ENCODE data around the gene PGA3.
"Not testable (repeated sequence)": the region's sequence is repeated elsewhere in the genome, so short reads cannot be mapped to it uniquely, and the experiment has no call there.

Gene PGA3

DNA sequence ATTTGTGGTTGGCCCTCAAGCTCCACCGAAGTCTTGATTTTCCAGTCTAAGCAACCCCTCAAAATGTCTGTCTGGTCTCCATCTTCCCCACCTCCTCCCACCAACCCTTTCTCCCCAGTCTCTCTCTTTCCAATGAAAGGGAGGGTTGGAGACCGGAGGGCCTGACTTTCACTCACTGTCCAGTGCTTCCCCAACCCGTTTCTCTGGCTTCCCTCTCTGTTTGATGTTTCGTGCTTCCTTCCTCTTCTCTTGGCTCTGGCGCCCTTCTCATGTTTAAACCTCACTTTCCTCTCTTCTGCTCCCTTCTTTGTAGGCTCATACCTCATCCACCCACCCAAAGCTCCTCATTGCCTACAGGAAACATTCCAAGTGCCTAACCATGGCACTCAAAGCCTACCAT lies 31.0 kb upstream of the PGA3 start:
- no peak for DNase-seq

DNA sequence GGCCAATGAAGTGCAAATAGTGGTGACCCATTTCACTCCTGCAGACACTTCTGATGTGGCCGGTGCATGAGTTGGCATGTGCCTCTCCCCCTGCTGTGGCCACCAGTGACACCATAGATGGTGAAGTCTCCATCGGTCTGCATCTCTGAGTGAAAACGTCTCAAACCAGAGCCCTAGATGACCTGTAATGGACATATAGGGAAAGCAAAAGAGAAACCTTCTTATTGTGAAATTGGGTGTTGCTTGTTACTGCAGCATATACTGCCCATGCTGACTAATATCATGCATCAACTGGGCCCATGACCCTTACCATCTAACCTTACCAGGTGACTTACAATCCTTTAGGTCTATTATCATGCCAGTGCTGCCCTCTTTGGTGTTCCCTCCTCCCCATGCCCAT lies 30.4 kb upstream of the PGA3 start:
- DNase-seq: no peak

DNA sequence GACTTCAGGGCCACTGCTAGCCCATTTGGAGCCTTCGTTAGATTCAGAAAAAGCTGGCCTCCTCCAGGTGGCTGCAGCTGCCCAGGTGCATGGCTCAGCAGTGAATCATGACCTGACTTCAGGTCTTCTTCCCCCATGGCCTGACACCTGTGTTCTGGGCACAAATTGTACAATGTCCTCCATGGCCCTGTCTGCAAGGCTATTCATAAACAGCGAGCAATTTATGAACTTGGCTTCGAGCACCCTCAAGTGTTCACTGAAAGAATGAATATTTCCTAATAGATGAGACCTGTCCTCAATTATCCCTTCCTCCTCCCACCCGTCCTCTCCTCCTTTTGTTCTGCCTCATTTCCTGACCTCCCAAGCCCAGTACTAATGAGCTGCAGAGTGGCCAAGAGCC lies 29.9 kb upstream of the PGA3 start:
- DNase-seq: no peak

DNA sequence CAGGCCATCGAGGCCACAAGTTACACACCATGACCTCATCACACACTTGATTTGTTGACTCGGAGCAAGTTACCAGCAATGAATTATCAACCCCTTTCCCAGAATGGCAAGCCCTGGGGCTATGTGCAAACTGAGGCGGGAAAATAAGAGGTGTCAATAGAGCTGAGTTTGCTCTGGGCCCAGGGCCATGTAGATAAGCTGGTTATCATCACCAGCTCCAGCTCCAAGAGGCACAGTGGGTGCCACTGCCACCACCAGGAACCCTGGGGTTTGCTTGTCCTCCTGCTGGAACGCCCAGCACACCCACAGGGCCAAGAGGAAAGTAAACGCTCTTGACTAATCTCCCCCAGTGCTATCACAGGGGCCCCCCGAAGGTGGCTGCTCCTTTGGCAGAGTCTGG lies 29.0 kb upstream of the PGA3 start:
- no peak for DNase-seq

DNA sequence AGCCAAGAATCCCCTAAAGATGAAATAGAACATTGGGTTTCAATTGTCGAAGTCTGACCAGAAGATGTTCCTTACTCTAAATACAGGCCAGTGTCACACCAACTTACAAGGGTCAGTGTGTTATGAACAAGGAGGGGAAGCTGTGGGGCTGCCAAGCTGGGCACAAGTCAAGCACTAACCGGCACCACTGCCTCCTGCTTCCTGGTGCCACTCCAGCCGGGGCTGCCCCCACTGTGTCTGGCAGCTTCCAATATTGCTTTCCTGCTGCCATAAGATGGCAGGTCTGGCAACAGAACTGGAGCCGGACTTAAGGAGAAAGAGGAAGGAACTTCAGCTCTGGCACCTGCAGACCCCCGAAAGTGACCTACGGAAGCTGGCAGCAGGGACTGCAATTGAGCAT lies 28.4 kb upstream of the PGA3 start:
- no peak for DNase-seq

DNA sequence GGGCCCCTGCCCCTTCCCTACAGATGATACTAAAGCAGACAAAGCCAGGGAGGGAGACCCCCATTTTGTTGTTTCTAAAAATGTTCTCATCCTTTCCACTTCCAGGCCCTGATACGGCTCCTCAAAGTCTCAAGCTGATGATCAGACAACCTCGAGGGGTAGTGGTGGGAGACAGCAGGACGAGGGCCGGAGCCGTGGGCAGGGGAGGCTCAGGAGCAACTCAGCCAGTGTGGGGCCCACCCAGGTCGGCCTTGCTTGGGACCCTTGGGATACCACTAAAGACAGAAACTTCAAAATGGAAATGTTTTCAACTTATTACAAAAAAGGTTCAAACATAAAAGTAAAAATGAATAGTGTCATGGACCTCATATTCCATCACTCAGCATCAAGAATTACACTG lies 26.9 kb upstream of the PGA3 start:
- DNase-seq: no peak

DNA sequence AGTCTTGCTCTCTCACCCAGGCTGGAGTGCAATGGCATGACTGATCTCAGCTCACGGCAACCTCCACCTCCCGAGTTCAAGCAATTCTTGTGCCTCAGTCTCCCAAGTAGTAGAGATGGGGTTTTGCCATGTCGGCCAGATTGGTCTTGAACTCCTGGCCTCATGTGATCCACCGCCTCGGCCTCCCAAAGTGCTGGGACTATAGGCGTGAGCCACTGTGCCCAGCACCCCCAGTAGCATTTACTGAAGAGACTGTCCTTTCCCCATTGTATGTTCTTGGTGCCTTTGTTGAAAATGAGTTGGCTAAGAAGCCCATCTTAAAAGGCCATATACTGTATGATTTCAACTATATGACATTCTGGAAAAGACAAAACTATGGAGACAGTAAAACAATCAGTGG lies 23.1 kb upstream of the PGA3 start:
- not testable (repeated sequence) for DNase-seq

DNA sequence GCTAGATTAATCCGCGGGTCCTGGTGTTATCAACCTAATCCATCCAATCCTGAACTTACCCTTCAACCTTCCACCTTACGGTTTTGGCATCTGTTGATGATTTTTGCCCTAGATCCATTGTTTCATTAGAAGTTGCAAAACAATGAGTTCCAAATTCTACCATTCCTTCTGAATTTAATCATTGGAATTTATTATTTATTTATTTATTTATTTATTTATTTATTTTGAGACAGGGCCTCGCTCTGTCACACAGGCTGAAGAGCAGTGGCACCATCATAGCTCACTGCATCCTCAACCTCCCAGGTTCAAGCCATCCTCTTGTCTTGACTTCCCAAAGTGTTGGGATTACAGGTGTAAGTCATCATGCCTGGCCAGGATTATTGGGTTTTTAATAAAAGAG lies 21.8 kb upstream of the PGA3 start:
- DNase-seq: no peak

DNA sequence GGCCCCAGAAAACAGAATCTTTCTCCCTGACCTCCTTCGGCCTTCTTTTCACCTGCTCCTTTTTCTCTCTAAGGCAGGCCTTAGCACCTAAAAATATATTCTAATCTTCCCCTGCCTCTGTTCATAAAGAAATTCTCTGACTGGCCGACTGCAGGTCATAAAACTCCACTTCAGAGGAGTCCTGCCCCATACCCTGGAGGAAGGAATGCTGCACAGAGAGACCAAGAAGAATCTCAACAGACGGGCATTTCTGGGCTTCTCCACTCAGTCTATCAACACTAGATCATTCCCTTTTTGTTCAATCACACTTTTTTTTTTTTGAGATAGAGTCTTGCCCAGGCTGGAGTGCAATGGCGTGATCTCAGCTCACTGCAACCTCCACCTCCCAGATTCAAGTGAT lies 19.7 kb upstream of the PGA3 start:
- DNase-seq: no peak

DNA sequence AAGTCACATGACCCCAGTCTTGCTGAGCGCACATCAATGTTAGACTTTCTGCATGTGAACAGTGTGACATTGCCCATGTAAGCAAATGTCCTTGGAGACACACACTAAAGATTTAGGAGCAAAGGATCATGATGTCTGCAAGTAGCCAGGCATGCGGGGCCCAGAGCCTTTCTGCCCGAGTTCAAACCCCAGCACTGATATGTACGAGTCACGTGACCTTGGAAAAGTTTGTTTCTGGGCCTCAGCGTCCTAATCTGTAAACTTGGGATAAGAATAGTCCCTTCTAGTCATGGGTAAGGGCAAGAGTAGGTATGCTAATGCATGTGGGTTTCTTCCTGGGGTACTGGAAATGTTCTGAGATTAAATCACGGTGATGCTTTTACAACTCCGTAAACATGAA lies 16.8 kb upstream of the PGA3 start:
- DNase-seq: no peak

DNA sequence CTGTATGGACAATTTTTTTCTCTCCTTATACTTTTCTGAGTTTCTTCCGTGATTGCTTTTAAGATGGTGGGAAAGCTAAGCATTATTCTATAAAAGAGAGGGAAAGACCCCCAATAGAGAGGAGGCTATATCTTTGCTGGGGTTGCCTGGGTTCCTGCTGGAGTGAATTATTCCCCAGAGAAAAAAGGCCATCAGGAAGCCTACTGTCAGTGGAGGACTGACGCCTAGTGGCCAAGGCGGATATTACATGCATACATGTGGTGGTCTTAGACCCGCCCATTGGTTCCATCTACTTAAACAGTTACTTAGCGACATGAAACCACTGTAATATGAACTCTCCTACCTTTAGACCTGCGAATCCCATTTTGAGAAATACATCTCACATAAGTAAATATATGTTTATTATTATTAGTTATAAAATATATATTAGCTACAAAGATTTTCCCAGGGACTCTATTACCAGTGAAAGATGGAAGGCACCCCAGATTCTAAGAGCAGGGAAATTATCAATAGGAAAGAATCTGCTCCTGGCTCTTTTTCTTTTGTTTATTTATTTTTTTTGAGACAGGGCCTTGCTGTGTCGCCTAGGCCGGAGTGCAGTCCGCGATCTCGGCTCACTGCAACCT lies 15.7 kb upstream of the PGA3 start:
- peak; percentile 80 to 81 for DNase-seq

DNA sequence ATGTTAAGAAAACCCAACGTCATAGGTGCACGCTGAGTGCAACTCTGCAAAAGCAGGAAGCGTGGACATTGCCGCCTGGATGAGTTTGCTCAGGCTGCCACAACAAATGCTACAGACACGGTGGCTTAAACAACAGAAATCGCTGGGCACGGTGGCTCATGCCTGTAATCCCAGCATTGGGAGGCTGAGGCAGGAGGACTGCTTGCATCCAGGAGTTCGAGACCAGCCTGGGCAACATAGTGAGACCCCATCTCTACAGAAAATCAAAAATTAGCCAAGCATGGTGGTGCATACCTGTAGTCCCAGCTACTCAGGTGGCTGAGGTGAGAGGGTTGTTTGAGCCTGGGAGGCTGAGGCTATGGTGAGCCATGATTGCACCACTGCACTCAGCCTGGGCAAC lies 13.4 kb upstream of the PGA3 start:
- no peak for DNase-seq

DNA sequence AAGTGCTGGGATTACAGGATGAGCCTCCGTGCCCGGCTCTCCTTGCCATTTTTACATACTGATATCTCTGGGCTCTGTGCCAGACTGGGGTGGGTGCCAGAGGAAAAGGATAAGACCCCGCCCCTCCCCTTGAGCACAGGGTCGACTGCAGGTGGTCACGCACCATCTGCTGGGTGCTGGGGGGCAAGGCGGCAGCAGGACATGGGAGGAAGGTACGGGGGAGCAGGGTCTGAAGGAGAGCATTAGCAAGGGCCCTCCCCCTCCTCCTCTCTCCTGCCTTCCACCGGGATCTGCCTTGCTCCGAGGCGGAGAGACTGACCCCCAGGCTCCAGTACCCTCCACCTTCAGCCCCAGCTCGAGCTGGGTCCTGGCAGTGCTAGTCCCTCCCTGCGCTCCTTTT lies 9.7 kb upstream of the PGA3 start:
- no peak for DNase-seq

DNA sequence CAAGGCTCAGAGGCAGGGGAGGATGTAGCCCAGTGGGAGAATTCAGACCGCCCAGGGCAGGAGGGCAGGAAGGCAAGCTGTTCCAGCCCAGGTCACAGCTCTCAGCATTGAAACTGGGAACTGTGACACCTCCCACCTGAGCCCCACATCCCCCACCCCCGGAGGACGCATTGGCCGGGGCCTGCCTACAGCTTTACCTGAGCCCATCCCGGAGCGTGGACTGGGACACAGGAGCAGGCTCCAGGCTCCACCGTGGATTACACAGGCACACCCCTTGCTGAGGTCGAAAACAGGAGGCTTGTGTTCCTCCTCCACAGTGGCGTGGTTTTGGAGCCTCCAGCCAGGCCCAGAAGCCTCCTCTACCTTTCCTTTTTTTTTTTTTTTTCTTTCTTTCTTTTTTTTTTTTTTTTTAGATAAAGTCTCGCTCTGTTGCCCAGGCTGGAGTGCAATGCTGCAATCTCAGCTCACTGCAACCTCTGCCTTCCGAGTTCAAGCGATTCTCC lies 9.1 kb upstream of the PGA3 start:
- DNase-seq: no peak

DNA sequence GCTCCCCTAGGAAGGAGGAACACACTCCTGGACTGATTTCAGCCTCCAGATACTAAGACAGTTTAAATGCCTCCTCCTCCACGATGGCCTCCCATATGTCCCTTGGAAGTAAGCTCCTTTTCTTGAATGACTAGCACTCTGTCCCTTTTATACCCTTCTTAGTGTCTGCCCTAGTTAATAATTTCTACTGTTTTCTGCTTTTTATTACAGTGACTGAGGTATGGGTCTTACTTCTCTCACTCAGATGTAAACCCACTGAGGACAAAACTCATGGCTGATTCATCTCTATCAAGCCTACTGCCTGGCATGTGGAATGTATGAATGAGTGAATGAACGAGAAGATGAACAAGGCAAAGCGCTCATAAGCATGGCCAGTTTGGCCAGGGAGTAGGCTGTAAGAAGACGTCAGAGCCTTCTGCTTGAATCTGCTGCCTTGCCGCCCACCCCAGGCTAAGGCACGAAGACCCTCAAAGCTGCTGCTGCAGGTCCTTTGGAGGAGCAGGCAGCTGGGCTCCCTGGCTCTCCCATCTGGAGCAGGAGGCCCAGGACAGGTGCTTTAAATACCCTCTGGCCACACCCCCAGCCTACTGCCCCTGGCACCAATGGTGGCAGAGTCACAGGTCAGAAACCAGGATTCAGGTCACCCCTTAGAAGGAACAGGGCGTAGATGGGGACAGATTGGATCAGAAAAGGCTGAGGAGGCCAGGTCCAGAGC lies 8.2 kb upstream of the PGA3 start:
- no peak for DNase-seq

DNA sequence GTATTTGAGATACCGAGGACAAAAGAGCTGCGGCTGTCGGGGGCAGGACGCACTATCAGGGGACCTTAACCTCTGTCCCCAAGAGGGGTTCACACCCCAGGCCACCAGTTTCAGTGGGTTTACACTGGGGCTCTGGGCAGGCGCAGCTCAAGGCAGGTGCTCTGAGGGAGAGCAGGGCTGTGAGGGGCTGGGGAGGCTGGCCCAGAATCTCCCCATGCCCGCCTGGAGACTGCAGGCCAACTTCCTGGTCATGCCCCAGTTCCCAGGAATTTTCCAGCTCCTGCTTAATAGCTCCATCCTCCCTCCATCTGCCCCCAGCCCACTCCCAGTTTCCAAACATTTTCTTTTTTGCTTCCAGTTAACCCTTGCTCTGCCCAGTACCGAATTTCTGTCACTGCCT lies 7.6 kb upstream of the PGA3 start:
- DNase-seq: no peak

DNA sequence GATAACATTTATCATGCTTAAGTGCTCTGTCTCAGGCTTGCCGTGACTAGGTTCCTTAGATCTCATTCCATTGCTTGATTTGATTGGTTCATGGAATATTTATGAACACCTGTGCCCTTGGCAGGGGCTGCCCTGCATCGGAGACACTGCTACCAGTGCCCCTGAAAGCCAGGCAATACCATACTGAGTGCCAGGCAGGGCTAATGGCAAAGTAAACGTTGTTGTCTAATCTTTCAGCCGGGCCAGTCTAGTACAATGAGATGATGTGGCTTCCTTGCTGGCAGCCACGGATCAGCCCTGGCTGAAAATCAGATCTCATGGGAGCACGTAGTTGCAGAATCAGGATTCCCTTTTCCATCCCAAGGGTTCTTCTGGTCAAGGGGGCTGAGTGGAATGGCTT lies 5.0 kb upstream of the PGA3 start:
- DNase-seq: no peak

DNA sequence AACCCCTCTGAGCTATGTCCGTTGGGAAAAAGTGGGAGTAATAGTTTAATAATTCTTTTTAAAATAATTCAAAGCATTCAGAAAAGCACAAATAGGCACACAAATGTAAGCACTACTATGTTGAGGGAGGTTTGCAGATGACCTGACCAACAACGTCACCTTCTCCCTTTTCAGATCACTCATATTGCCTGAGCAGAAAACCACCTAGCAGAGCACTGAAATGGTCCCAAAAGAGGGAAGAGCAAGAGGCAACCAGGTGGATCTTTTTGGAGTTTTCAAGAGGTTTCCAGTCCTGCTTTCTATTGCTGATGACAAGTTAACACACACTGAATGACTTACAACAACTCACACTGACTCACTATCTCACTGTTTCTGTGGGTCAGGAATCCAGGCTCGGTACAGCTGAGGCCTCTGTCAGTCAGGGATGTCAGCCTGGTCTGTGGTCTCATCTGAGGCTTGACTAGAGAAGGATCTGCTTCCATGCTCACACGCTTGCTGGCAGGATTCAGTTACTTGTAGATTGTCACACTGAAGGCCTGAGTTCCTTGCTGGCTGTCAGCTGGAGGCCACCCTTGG lies 4.3 kb upstream of the PGA3 start:
- DNase-seq: no peak

DNA sequence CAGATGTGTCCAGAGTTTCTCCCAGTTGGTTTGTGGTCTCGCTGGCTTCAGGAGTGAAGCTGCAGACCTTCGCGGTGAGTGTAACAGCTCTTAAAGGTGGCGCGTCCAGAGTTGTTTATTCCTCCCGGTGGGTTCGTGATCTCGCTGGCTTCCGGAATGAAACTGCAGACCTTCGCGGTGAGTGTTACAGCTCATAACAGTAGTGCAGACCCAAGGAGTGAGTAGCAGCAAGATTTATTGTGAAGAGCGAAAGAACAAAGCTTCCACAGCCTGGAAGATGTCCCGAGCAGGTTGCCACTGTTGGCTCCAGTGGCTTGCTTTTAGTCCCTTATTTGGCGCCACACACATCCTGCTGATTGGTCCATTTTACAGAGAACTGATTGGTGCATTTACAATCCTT lies 1.8 kb upstream of the PGA3 start:
- DNase-seq: no peak

DNA sequence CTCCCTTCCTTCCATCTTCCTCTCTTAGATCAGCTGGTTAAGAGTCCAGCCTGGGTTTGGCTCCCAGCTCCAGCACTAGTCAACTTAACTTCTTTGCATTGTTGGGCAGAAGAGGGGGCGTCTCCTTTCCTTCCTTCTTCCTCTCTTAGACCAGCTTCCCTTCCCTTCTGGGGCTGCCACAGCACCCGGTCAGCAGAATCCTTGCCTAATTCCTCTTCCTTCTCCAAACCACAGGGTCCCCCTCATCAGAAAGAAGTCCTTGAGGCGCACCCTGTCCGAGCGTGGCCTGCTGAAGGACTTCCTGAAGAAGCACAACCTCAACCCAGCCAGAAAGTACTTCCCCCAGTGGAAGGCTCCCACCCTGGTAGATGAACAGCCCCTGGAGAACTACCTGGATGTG lies 558 bp downstream of the PGA3 start:
- DNase-seq: not testable (repeated sequence)

DNA sequence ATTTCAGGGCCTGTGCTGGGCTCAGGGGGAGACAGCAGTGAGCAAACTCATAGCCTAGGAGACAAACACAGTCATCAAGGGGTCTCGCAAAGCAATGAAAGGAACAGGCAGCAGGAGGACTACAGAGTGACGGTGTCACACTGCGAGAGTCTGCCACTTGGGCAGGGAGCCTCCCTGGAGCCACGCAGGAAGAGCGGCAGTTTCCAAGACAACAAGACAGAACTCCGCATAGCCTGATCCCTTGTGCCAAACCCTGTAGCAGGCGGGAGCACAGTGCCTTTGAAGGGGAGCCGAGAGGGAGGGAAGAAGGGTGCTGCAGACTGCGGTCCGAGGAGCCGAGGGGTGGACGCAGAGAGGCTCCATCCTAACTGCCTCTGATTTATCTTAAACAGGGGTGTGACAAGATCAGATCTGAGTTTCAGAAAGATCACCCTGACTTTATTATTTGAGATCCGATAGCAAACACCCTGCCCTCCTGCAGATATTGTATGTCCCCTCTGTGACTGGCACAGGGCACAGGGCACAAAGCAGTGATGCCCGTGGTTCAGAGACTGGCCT lies 1.3 kb downstream of the PGA3 start:
- not testable (repeated sequence) for DNase-seq

DNA sequence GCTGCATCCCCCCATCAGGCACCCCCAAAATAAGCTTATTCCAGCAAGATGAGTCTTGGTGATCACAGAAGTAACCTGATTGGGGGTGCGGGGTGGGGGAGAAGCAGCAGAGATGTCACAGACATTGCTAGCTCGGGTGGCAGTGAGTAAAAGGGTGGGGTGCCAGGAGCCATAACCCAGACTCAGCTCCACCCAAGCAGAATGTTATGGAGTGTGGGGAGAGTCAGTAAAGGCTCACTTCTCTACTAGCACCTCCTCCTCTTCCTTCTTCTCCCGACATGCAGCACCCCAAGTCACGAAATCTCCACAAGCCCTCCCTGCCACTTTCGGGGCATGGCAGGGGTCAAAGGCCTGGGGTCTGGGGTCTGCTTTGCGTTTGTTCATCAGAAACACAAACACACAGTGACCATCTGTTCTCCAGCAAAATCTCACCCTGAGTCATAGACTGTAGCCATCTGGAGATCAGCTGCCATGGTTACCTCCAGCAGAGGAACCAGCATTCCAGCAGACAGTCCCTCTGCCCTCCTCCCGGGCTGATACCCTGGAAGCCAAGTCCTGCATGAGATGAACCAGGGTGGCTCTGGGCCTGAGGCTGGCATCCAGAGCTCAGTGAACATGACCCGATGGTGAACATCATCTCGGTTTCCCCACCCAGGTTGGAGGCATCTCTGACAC lies 4.5 kb downstream of the PGA3 start:
- not testable (repeated sequence) for DNase-seq

DNA sequence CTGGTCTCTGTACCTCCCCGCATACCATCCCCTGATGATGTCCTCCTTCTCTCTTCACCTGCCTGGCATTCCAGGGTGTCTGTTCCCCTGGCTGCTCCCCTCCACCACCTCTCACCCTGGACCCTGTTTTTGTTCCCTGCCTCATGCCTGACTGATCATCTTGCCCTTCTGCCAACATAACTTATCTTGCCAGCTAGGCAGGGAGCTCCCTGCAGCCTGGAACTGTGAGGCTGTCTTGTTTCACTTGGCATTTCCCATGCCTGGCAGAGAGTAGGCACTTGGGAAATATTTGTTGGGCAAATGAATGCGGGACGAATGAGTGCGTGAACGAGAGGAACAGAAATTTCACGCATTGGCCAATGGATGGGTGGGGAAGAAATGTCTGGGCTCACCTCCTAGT lies 7.3 kb downstream of the PGA3 start:
- not testable (repeated sequence) for DNase-seq
